HPDE6-E6E7 (cell line): ENCODE data around the gene RFC4.

Experiments used
- DNase-seq: peaks from one replicate; pipeline ENCODE4 v3.0.0; 2011; ENCODE audit warnings: missing footprints; ENCODE audit errors: extremely low spot score

Gene RFC4

DNA sequence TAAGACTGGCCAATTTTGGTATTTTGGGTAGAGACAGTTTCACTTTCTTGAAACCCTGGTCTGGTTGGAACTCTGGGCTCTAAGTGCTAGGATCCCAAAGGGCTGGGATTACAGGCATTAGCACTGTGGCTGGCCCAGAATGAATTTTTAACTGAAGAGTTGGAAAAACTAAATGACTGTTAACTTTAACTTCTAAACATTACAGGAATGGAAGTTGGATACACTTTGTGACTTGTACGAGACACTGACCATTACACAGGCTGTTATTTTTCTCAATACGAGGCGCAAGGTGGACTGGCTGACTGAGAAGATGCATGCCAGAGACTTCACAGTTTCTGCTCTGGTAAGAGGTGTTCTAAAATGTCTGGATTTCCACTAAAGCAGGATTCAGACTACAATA is 19.4 kb downstream of the RFC4 start:
- DNase-seq: no peak

DNA sequence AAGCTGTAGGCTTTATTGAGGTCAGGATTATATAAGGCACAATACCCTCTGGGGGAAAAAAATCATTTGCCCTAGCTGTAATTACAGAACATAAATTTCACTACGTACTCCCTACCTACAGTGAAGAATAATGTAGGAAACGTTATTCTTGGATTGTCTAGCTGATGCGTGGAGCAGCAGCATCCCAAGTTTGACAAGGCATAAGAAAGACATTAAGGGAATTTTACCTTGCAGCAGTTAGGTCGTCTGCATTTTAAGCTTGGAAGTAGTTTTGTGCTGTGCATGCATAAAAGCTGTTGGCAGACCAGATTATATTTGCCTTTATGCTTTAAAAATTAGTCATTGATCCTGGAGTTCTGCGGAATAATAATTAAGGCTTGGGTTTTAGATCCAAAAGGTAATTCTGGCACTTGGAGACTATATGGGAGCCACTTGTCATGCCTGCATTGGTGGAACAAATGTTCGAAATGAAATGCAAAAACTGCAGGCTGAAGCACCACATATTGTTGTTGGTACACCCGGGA is 20.7 kb downstream of the RFC4 start:
- no peak for DNase-seq

DNA sequence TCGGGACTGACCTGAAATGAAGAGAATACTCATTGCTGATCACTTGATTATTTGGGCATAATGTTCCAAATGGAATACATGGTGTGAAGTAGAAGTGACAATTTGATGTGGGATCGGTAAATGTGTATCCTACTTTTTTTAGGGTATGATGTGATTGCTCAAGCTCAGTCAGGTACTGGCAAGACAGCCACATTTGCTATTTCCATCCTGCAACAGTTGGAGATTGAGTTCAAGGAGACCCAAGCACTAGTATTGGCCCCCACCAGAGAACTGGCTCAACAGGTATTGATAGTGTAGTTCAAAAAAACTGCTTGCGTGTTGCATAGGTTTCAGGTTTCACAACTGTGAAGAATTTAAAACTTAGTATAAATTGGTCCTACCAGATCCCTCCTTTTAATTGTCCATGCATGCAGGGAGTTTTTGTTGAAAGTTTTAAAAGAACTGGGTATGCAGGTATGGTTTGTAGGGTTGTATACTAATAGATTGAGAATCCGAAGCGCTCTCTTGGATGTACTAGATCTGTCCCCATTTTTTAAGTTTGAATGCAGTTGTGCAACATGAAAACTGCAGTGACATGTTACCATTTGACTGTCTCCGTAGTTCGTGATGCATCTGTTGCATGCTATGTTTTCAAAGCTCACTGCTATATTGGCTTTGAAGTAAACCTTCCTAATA is 21.3 kb downstream of the RFC4 start:
- DNase-seq: no peak

DNA sequence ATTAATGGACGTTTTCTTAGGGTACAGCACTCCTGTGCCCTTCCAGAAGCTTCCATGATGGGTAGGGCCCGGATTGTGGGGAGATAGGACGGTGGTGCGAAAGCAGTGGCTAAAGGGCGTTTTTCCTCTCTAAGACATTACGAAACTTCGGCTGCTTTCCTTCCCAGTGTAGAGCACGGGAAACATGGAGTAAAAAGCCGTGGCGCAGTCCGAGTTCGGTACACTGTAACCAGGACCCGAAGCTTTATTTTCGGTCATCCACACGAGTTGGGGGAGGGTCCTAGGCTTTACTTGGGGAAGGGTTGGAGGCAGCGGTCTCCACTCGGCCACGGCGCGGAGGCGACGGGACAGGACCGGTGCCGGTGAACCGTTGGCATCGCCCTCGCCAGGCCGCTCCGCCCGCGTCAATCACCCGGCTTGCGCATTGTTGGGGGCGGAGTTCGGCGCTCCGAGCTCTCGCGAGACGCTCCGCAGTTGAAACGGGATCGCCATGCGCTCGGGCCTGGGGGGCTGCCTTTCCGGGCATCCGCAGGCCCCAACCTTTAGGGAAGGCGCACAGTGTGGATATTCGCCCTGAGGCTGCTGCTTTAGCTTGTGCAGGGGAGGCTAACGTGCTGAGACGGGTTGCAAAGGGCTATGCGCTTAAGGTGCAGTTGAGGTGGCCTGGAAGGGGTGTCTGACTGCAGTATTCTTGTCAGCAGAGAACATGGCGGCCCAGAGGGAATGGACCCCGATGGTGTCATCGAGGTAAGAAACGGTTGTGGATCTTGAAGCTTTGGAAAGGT is 22.4 kb downstream of the RFC4 start:
- peak; percentile 21 for DNase-seq

DNA sequence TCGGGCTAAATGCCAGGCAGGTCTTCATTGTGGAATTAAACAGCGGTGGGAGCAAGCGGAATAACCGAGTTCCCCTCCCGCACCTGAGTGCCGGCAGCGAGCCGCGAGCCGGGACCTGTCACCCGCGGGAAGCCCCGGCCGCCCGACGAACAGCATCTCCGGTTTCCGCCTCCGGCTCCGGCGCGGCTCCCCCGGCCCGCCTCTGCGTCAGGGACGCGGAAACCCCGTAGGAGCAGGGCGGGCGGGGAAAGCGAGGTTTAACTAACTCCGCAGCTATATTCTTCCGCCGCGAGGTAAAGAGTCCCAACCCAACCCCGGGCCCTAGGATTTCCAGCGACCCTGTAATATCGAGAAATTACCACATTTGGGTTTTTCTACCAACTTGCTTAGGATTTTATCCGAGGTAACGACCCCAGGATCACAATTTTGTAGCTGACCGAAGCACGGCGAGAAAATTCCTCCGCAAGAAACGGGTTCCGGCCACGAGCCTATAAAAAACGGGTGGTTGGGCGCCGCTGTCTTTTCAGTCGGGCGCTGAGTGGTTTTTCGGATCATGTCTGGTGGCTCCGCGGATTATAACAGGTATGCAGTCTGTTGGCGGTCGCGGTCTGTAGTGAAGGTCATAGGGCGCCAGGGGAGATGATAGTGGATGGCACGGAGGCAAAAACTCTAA is 23.1 kb downstream of the RFC4 start, which contains the start of gene EIF4A2:
TSS of gene EIF4A2 (plus strand) at position 520 of the 673 bp plus-strand sequence. CDS start at position 554, 34 bp downstream.
- peak; percentile 83 for DNase-seq

DNA sequence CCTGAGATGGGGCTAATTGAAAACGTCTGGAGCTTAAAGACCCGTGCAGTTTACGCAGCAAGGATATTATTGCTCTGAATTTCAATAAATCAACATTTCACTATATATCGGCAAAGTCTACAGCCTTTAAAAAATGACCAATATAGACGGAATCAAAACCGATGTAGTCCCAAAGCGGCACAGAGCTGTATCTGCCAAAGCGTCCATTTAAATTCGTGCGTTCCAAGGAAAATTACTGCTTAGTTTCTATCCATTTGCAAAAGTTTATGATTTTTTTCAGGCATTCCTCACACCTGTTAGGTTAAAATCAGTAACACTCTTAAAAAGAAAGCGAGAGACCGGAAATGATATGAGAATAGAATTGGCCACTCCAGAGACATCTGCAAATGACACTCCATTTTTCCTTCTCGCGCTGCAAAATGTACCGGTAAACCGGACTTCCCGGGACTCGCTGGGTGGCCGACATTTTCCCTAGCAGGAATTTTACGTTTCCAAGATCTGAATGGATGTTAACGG is 23.7 kb downstream of the RFC4 start:
- DNase-seq: no peak

DNA sequence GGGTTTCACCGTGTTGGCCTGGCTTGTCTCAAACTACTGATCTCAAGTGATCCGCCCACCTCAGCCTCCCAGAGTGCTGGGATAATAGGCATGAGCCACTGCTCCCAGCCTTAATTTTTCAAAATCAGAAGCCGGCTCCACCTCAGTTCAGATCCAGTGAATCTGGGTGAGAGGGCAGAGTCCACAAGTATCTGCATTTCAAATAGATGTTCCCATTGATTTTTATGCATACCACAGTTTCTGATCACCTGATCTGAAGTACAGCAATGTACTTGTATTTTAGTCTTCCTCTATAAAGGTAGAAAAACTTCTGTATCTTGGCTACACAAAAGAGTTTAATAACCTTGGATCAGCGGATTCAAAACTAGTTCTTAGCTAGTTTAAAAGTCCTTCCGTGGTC is 27.1 kb downstream of the RFC4 start:
- DNase-seq: no peak

DNA sequence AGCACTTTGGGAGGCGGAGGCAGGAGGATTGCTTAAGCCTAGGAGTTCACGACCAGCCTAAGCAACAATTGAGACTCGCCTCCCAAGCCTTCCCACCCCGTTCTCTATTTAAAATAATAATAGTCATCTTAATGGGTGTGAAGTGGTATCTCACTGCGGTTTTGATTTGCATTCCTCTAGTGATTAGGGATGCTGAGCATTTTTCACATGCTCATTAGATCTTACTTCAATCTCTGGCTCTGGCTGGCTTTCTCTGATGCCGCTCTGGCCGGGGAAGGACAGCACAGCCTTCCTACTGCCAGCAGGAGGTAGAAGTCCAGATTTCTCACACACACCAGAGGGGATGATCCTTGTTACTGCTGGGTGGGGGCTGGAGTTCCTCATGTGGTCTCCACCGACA is 30.3 kb downstream of the RFC4 start:
- no peak for DNase-seq

DNA sequence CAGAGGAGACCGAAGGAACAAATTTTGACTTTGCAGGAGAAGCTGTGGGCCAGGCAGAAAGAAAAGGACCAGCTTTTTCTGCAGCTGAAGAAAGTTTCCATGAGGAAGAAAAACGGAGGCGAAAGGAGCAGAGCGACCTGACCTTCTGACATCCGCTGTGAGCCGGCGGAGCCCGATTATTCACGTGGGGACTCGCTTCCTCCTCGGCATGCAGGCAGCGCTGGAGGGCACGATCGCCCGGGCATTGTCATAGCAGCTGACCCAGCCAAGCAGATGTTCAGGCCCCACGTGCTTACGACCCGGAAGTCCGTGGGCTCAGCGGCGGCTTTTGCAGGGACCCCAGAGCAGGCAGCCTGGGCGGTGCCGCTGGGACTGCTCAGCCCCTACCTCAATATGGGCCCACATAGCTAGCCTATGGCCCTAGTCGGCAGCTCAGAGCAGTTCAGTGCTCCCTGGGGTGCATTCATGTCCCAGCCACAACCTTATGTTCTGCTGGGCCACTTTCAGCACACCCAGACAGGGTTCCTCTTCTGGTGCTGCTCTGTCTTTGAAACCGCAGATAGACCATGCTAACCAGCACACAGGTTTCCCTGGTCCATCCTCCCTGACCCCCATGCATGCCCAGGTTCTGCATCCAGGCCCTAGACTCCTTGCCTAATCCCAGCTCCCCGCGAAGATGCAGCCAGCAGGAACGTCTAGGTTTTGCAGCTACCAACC is 33.4 kb downstream of the RFC4 start:
- peak; percentile 21 for DNase-seq

DNA sequence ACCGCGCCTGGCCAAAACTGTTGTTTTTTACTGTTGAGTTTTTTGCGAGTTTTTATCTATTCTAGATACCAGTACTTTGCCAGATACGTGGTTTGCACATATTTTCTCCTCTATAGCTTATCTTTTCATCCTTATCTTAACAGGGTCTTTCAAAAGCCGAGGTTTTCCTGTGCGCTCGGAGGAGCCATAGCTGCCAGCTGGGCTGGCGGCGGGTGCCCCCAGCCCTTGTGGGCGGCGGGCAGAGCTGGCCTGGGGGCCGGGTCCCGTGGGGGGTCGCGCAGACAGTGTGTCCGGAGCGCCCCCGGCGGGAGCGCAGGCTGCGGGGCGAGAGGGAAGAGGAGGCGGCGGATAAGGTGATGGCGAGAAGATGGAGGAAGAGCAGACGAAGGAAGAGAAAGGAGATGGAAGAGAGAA is 34.0 kb downstream of the RFC4 start:
- no peak for DNase-seq

DNA sequence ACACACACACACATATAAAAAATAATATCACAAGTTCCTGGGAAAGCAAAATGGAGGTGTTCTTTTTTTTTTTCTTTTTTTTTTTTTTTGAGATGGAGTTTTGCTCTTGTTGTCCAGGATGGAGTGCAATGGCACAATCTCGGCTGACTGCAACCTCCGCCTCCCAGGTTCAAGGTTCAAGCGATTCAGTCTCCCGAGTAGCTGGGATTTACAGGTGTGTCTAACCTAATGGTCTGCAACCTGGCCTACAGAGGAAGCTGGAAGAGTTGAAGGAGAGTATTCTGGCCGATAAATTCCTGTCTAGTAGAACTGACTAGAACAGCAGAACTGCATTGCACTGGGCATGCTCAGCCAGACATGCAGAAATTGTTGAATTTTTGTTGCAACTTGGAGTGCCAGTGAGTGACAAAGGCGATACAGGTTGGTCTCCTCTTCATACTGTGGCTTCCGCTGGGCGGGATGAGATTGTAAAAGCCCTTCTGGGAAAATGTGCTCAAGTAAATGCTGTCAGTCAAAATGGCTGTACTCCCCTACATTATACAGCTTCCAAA is 45.3 kb downstream of the RFC4 start:
- DNase-seq: no peak

DNA sequence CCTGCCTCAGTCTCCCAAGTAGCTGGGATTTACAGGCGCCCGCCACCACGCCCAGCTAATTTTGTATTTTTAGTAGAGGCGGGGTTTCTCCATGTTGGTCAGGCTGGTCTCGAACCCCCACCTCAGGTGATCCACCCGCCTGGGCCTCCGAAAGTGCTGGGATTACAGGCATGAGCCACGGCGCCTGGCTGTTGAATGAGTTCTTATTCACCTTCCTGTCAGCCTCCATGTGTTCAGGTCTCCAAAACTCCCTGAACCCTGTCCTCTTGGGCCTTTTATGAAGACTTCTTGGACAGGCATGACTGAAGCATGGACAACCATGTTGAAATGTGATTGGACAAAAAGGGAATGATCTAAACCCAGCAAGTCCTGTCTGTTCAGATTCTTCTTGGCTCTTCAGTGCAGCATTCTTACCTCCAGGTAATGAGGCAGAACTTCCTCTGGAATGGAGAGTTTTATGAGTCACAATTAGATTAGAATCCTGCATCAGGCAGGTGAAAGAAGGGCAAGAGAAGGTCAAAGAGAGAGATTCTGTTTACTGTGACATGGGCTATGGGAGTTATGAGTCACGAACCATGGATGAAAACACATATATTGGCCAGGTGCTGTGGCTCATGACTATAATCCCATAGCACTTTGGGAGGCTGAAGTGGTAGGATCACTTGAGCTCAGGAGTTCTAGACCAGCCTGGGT is 46.0 kb downstream of the RFC4 start:
- DNase-seq: peak; percentile 71

DNA sequence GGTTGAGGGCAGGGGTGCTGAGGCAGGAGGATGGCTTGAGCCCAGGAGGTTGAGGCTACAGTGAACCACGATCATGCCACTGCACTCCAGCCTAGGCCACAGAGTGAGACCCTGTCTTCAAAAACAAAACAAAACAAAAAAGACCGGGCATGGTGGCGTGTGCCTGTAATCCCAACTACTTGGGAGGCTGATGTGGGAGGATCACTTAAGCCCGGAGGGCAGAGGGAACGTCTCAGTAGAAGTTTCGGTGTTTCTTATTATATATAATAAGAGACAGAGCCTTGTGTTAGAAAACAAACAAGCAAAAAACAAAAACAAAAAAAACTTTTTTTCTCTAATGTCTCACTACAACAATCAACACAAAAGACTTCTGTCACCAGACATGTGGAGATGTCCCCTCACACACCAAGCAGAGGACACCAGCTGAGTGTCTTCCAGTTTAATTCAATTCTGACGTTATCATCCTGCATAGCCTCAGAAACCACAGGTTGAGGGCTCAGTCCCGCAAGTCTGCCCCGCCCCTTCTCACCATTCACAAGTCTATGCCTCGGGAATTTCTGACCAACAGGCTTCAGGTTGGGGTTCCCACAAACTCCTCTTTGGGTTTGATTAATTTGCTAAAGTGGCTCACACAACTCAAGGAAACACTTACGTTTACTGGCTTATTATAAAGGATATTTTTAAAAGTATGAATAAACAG is 46.9 kb downstream of the RFC4 start:
- DNase-seq: no peak

DNA sequence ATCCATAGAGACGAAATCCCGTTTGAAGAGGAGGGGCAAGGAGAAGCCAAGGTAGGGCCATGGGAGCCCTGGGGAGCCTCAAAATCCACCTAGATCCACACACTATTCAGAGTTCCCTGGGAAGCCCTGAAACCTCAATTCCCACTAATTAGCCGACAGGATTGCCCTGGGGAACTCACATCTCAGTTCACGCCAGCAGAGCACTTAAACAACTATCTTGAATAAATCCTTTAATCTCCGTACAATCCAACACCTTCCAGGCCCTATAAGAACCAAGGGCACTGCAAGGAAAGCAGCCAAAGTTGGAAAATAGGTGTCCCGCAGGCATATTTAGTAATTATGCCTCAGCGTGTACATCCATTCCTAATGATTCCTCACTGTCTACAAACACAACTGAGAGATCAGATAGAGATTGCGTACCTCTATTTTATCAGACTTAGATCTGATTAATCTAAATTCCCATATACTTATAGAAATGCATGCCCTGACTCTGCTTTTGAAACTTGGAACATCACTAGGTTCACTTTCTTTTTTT is 48.5 kb downstream of the RFC4 start:
- no peak for DNase-seq

DNA sequence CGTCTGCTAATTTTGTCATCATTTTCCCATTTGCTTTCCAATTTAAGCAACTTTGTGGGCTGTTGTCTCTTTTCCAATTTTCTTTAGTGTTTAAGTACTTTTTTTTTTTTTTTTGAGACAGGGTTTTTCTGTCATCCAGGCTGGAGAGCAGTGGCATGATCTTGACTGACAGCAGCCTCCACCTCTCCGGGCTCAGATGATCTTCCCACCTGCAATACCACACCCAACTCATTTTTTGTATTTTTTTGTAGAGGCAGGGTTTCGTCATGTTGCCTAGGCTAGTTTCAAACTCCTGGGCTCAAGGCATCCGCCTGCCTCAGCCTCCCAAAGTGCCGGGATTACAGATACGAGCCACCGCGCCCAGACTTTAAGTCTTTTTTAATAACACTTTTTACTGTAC is 49.1 kb downstream of the RFC4 start:
- no peak for DNase-seq

DNA sequence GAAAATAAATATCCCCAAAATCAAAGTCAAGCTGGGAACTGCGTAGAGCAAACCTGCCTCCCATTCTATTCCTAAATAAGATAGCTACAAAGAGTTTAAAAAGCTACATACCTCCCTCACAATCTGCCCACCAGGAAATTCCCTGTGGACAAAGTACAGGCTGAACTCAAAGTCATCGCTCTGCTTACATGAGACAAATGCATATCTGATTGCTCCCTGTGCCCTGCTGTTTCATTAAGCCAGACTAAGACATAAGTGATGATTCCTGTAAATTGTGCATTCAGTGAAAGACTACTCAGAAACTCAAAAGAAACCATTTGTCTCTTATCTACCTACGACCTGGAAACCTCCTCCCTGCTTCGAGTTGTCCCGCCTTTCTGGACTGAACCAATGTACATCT is 51.4 kb downstream of the RFC4 start:
- DNase-seq: no peak

DNA sequence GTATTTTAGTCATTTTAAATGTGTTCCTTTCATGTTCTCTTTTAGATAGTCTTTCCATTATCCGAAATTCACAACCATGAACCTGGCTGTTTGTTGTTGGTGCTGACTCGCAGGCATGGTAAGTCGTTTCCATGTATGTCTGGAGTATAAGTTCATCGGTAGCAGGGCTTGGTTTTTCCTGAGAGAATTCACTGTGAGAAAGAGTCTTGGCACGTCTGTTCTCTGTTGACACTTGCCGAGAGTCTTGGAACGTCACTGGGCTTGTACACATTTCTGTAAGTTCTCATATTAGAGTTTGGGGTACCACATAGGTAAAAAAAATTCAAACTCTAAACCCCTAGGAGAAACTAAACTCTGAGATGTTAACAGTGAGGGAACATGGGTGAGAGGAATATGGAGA is 52.3 kb downstream of the RFC4 start:
- peak; percentile 58 for DNase-seq

DNA sequence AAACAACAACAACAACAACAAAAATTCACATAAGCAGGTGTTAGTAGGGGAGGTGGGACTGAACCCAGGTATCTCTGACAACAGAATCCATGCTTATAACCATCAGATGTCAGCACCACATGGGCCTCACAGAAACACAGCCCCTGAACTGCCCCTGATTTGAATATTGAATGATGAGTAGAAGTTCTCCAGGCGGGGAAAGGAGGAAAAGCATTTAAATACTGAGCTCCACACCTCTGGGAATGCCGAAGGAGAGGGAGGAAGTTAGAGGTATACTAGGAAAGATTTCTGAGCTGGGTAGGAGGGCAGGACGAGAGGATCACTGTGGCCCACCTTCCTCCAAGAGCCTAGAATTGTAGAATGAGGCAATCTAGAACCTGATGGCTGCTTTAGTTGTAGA is 54.8 kb downstream of the RFC4 start:
- DNase-seq: no peak

DNA sequence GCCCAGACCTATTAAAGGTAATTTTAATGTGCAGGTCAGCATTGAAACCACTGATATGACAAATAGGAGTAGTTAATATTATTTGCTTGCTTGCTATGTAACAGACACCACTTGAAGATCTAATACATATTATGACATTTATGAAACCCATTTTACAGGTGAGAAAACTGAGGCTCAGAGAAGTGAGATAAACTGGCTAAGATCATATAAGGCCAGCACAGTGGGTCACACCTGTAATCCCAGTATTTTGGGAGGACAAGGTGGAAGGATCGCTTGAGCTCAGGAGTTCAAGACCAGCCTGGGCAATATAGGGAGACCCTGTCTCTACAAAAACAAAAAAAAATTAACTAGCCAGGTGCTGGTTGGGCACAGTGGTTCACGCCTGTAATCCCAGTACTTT is 56.0 kb downstream of the RFC4 start:
- no peak for DNase-seq

DNA sequence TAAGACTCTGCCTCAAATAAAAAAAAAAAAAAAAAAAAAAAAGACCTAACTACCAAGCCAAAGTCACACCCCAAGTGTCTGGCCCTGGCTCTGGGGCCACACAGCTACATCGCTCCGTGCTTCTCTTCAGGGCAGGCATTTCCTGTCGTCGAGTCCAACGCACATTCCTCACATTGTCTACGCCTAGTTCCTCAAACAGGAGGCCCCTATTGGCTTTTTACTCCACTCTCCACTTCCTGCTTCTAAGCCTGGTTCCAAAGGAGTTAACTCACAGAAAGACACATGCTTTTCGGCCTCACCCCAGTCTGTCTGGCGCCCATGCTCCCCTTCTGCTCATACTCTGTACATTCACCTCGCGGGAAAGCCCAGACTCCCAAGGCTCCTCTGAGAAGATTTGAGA is 60.3 kb downstream of the RFC4 start:
- peak; percentile 51 for DNase-seq
